Ishikawa (cell line): ENCODE measurements around the gene CEACAM19.

ENCODE experiments used
- TAF1 ChIP-seq: IDR thresholded peaks from 2 replicates; pipeline ENCODE4 v1.6.1; 2012; ENCODE audit warnings: low read depth, mild to moderate bottlenecking
- YY1 ChIP-seq: IDR thresholded peaks from 2 replicates; pipeline ENCODE4 v1.6.1; 2012; ENCODE audit warnings: low read depth

DNA sequence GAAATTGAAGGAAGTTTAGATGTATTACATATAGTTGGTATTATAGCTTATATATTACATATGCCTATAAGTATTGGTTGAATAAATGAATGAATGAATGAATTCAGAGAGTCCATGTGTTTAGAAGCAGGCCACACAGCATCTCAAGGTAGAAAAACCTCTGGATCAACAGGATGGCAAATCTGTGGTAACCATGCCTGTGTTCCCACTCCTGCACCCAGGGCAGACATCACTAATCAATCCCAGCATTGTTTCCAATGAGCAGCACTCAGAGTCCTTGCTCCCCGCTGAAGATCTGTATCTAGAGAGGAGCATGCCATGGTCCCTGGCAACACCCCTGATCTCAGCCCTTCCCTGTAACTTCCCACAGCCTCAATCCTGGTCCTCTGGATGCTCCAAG, 944 bp downstream of the CEACAM19 start:
- no peak for TF ChIP-seq YY1
- no peak for TF ChIP-seq TAF1
